ENCODE results near the gene ADD1.
"Not testable (repeated sequence)": the region's sequence is repeated elsewhere in the genome, so short reads cannot be mapped to it uniquely, and the experiment has no call there.

Gene ADD1

DNA sequence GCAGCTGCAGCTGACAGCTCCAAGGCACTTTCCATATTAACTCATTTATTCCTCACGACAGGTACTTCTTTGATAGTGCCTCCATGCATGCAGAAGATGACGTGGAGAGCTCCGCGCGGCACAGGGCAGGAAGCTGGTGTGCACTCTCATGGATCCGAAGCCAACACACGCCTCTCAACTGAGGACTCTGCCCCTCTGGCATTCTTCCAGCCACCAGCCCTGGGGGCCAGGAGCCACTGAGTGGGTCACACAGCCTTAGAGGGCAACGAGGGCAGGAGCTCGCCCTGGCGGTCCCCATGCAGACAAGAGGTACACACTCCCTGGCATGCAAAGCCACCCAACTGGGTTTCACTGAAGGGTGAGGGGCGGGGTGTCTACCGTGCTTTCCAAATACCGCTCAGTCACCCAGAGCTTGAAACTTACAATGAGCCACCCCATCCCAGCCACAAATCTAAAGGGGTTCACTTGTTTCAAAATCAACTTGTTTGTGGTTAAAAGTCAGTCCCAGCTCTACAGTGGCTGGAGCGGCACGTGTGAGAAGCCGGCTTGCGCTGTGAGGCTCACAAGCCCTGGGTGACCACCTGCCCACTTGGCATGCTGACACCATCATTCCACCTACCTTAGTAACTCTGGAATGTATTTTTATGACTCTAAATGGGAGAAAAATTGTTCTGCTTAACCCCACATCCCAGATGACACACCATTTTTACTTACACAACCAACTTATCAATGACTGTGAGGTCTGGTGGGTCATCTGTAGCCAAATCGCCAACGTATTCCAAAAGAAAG is 103.4 kb downstream of the ADD1 start:
- DNase-seq (no peak), ATAC-seq (replicated peaks) (no peak)
- Mint-ChIP-seq H3K27me3 (no peaks in the 10 kb centered on the region), H3K36me3 (peaks cover 58 to 81% of the 10 kb centered on the region in 2 donors), H3K4me1 (peaks cover 14 to 16% of the 10 kb centered on the region in 2 donors), H3K9me3 (no peaks in the 10 kb centered on the region), H3K27ac (peak overlapping the region; percentile 60), H3K4me3 (no peak overlapping the region)

- DNase-seq (no peak), ATAC-seq (replicated peaks) (no peak)
- Mint-ChIP-seq H3K4me1 (peaks cover 8 to 12% of the 10 kb centered on the region in 2 donors), H3K27ac (no peak overlapping the region), H3K4me3 (no peak overlapping the region), H3K27me3 (no peaks in the 10 kb centered on the region), H3K36me3 (peaks cover 55 to 75% of the 10 kb centered on the region in 2 donors), H3K9me3 (no peaks in the 10 kb centered on the region)
Measured at GRCh38 chr4:2947926-2948325, 104.3 kb downstream of the ADD1 start.

DNA sequence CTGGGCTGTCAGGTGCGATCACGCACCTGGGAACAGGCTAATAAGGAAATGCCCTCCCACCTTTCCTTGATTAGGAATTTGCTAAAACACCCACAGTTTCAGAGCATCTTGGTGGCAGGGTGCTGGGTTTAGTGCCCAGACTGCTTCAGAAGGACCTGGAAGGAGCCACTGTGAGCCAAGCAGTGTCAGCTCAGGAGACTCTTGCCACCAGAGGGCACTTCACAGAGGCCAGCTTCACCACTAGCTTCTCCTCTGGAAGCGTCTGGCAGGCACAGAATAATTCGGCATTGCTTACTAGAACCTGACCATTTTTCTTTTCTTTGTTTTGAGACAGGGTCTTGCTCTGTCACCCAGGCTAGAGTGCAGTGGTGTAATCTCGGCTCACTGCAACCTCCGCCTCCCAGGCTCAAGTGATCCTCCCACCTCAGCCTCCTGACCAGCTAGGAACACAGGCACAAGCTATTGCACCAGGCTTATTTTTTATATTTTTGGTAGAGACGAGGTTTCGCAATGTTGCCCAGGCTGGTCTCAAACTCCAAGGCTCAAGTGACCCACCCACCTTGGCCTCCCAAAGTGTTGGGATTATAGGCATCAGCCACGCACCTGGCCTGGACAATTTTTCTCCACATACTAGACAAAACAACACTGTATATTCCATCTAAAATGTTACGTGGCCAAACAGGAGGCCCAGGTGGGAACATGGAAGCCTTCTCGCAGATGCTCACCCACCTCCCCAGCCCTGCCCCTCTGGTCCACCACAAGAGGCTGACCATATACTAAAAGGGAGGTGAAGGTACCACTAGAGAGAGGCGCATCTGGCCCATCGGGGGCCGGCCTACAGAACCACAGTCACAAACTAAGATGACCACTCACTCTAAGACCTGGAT is 105.5 kb downstream of the ADD1 start:
- ATAC-seq (replicated peaks) (peak; percentile 58 to 69), DNase-seq (no peak)
- no peaks in the 10 kb centered on the region for H3K27me3 Mint-ChIP-seq
- H3K9me3 Mint-ChIP-seq = no peaks in the 10 kb centered on the region
- H3K27ac Mint-ChIP-seq = peak overlapping the region; percentile 84
- peaks cover 5 to 12% of the 10 kb centered on the region in 2 donors for H3K4me1 Mint-ChIP-seq
- no peak overlapping the region for H3K4me3 Mint-ChIP-seq
- peaks cover 52 to 77% of the 10 kb centered on the region in 2 donors for H3K36me3 Mint-ChIP-seq

GRCh38 chr4:2949782-2950125 is 106.1 kb downstream of the ADD1 start:
- peaks cover 11 to 17% of the 10 kb centered on the region in 2 donors for H3K4me1 Mint-ChIP-seq
- H3K36me3 Mint-ChIP-seq = peaks cover 56 to 82% of the 10 kb centered on the region in 2 donors
- no peak for ATAC-seq (replicated peaks)
- no peak for DNase-seq
- H3K27ac Mint-ChIP-seq = peak overlapping the region; percentile 9
- no peaks in the 10 kb centered on the region for H3K9me3 Mint-ChIP-seq
- no peaks in the 10 kb centered on the region for H3K27me3 Mint-ChIP-seq
- no peak overlapping the region for H3K4me3 Mint-ChIP-seq

DNA sequence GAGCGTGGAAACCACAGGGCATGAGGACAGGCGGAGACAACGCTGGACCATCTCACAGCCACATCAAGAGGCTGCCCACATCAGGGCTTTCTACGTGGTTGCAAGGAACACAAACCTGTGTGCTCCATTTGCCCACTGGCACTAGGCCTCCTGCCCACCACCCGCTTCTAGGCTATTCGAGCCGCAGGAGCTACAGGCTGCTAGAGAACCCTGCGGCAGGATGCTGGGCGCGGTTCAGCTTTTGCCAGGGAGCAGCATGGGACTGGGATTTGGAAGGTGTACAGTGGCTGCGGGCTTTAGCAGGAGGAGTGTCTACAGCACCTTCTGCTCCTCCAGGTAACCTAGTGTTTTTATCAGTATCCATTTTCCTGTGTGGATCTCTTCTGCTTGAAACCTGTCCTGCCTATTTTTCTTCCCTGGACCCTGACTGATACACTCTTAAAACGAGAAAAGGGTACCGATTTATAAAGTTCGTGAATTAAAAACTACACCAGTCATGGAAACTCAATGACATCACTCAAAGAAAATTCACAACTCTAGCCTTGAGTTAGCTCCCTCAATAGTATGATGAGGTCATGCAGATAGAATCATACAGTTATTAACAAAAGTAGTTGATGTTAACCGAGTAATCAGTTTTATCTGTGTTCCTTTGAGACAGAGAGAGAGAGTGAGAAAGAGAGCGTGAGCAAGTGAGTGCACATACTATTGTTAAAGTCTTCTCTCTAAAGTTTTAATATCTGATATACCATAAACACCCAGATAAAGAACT is 106.8 kb downstream of the ADD1 start:
- no peak for ATAC-seq (replicated peaks)
- peaks cover 16 to 18% of the 10 kb centered on the region in 2 donors for H3K4me1 Mint-ChIP-seq
- peaks cover 58 to 81% of the 10 kb centered on the region in 2 donors for H3K36me3 Mint-ChIP-seq

GRCh38 chr4:2953496-2953895 is 109.9 kb downstream of the ADD1 start:
- Mint-ChIP-seq H3K27me3 (no peaks in the 10 kb centered on the region), H3K4me1 (peaks cover 26 to 32% of the 10 kb centered on the region in 2 donors), H3K27ac (peak overlapping the region; percentile 94), H3K36me3 (peaks cover 62 to 80% of the 10 kb centered on the region in 2 donors), H3K4me3 (no peak overlapping the region), H3K9me3 (no peaks in the 10 kb centered on the region)
- no peak for ATAC-seq (replicated peaks)
- no peak for DNase-seq

More for the DNA sequence above, 106.8 kb downstream of the ADD1 start:
- H3K4me3 Mint-ChIP-seq = no peak overlapping the region
- no peaks in the 10 kb centered on the region for H3K27me3 Mint-ChIP-seq
- peak overlapping the region; percentile 9 for H3K27ac Mint-ChIP-seq
- DNase-seq = no peak
- no peaks in the 10 kb centered on the region for H3K9me3 Mint-ChIP-seq

GRCh38 chr4:2954358-2955185 is 110.9 kb downstream of the ADD1 start:
- Mint-ChIP-seq H3K27me3 (no peaks in the 10 kb centered on the region), H3K4me1 (peaks cover 29 to 39% of the 10 kb centered on the region in 2 donors), H3K9me3 (no peaks in the 10 kb centered on the region), H3K4me3 (peak overlapping the region; percentile 19 to 46), H3K36me3 (peaks cover 55 to 74% of the 10 kb centered on the region in 2 donors), H3K27ac (peak overlapping the region; percentile 94)
- peak; percentile 61 for DNase-seq
- peak; percentile 77 to 88 for ATAC-seq (replicated peaks)

DNA sequence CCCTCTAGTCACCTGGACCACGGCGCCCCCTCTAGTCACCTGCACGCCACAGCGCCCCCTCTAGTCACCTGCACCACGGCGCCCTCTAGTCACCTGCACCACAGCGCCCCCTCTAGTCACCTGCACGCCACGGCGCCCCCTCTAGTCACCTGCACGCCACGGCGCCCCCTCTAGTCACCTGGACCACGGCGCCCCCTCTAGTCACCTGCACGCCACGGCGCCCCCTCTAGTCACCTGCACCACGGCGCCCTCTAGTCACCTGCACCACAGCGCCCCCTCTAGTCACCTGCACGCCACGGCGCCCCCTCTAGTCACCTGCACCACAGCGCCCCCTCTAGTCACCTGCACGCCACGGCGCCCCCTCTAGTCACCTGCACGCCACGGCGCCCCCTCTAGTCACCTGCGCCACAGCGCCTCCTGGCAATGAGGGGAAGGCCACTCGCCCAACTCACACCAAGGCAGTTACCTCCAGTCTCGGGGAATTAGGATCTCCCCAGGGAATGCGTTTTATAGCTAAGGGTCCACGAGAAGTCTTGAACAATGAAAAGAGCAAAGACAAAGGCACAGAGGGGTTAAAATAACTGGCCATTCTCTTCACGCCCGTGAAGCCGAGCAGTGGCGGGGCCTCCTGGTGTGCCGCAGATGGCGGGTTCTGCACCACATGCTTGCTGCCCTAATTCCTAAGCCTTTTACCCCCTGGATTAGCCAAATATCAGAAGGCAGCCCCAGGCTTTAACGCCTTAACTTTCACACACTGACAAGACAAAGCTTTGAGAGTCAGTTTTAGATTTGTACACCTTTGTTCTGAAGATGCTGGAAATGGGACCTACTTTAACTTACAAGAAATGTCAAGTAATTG is 111.8 kb downstream of the ADD1 start:
- Mint-ChIP-seq H3K36me3 (peaks cover 47 to 72% of the 10 kb centered on the region in 2 donors), H3K27ac (peak overlapping the region; percentile 71), H3K4me1 (peaks cover 27 to 47% of the 10 kb centered on the region in 2 donors), H3K4me3 (peak overlapping the region in 1 of 2 donors; percentile 6)
- not testable (repeated sequence) for ATAC-seq (replicated peaks); H3K27me3 Mint-ChIP-seq; H3K9me3 Mint-ChIP-seq; DNase-seq

DNA sequence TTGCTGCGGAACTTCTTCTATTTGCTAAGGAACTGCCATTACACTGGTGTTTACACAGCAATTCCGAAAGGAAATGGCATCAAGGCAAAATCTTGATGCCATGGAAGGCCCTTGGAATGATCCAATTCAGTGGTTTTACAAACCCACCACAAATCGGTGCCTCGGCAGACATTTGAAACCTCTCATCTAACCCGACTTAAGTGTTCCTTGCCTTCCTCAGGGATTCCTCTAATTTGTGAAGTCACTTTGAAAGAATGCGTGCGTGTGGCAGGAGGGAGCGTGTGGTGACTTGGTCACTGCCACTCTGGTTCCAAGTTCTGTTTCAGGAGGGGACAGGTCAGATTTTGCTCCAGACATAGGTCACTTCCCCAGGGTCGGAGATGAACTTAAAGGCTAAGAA is 114.8 kb downstream of the ADD1 start:
- no peaks in the 10 kb centered on the region for H3K9me3 Mint-ChIP-seq
- peaks cover 37 to 60% of the 10 kb centered on the region in 2 donors for H3K4me1 Mint-ChIP-seq
- ATAC-seq (replicated peaks) (no peak), DNase-seq (no peak)
- H3K27me3 Mint-ChIP-seq = no peaks in the 10 kb centered on the region
- H3K4me3 Mint-ChIP-seq = no peak overlapping the region
- H3K27ac Mint-ChIP-seq = peak overlapping the region; percentile 14
- H3K36me3 Mint-ChIP-seq = peaks cover 35 to 63% of the 10 kb centered on the region in 2 donors

DNA sequence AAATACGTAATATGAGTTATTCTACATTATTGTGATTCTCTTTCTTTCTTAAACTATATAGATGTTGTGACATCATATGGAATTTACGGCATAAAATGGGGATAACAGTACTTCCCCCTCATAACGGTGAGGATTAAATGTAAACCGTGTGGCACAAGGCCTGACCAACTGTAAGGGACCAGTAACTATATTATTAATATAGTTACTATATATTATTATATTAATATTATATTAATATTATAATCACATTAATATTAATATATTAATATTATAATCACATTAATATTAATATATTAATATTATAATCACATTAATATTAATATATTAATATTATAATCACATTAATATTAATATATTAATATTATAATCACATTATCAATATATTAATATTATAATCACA is 116.8 kb downstream of the ADD1 start:
- H3K4me1 Mint-ChIP-seq = peaks cover 35 to 62% of the 10 kb centered on the region in 2 donors
- not testable (repeated sequence) for H3K27ac Mint-ChIP-seq

GRCh38 chr4:2961421-2961810 is 117.8 kb downstream of the ADD1 start:
- DNase-seq (no peak), ATAC-seq (replicated peaks) (no peak)
- Mint-ChIP-seq H3K27ac (no peak overlapping the region), H3K4me3 (peak overlapping the region; percentile 93 to 94), H3K27me3 (no peaks in the 10 kb centered on the region), H3K36me3 (peaks cover 14 to 37% of the 10 kb centered on the region in 2 donors), H3K9me3 (no peaks in the 10 kb centered on the region), H3K4me1 (peaks cover 35 to 60% of the 10 kb centered on the region in 2 donors)

More for the DNA sequence above, 116.8 kb downstream of the ADD1 start:
- not testable (repeated sequence) for DNase-seq; H3K27me3 Mint-ChIP-seq; H3K4me3 Mint-ChIP-seq; ATAC-seq (replicated peaks); H3K9me3 Mint-ChIP-seq
- H3K36me3 Mint-ChIP-seq = peaks cover 20 to 45% of the 10 kb centered on the region in 2 donors

GRCh38 chr4:2961811-2962441 is 118.3 kb downstream of the ADD1 start:
- Mint-ChIP-seq H3K27me3 (no peaks in the 10 kb centered on the region), H3K36me3 (peaks cover 12 to 34% of the 10 kb centered on the region in 2 donors), H3K27ac (peak overlapping the region; percentile 76), H3K4me1 (peaks cover 32 to 60% of the 10 kb centered on the region in 2 donors), H3K4me3 (peak overlapping the region; percentile 93 to 94), H3K9me3 (no peaks in the 10 kb centered on the region)
- DNase-seq = no peak
- ATAC-seq (replicated peaks) = peak in 1 of 2 donors; percentile 18
